Measurements from ENCODE around the gene SLX4. TPM values are rescaled to one million over a fixed set of nuclear protein-coding genes. Genes with fewer than 3 reads are reported as not detected.
"Not testable (repeated sequence)": the region's sequence is repeated elsewhere in the genome, so short reads cannot be mapped to it uniquely, and the experiment has no call there.

Gene SLX4, protein sequence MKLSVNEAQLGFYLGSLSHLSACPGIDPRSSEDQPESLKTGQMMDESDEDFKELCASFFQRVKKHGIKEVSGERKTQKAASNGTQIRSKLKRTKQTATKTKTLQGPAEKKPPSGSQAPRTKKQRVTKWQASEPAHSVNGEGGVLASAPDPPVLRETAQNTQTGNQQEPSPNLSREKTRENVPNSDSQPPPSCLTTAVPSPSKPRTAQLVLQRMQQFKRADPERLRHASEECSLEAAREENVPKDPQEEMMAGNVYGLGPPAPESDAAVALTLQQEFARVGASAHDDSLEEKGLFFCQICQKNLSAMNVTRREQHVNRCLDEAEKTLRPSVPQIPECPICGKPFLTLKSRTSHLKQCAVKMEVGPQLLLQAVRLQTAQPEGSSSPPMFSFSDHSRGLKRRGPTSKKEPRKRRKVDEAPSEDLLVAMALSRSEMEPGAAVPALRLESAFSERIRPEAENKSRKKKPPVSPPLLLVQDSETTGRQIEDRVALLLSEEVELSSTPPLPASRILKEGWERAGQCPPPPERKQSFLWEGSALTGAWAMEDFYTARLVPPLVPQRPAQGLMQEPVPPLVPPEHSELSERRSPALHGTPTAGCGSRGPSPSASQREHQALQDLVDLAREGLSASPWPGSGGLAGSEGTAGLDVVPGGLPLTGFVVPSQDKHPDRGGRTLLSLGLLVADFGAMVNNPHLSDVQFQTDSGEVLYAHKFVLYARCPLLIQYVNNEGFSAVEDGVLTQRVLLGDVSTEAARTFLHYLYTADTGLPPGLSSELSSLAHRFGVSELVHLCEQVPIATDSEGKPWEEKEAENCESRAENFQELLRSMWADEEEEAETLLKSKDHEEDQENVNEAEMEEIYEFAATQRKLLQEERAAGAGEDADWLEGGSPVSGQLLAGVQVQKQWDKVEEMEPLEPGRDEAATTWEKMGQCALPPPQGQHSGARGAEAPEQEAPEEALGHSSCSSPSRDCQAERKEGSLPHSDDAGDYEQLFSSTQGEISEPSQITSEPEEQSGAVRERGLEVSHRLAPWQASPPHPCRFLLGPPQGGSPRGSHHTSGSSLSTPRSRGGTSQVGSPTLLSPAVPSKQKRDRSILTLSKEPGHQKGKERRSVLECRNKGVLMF (N-terminal part only)
- polyA plus RNA-seq (2013) = 2.7 TPM

GRCh38 chr16:3611146-3611975, at the start of gene SLX4:
Gene SLX4 (minus strand): TSS chr16:3611606. CDS start chr16:3608964, 2,642 bp downstream.
- Histone ChIP-seq H3K27me3 (replicated peaks in 2 of 5; ENCODE audit: control insufficient read depth in 4 of 5, insufficient read depth in 5 of 5, low read length in 4 of 5) (no peaks in the 10 kb centered on the region), H3K4me3 (ENCODE audit: control insufficient read depth in 1 of 7, extremely low read depth in 1 of 7, insufficient read depth in 4 of 7, low read depth in 2 of 7, low read length in 6 of 7) (peak within 1 kb of the TSS; percentile 86 to 97 (median 93)), H3K36me3 (ENCODE audit: control insufficient read depth in 4 of 4, insufficient read depth in 4 of 4, low read length in 3 of 4) (peaks cover 0 to 5% (median 3%) of the 10 kb centered on the region in 4 experiments), H3K4me1 (ENCODE audit: control extremely low read depth in 1 of 4, control insufficient read depth in 4 of 4, insufficient read depth in 4 of 4, low read length in 3 of 4) (peaks cover 5 to 35% (median 22%) of the 10 kb centered on the region in 4 experiments), H3K27ac (ENCODE audit: insufficient read depth in 1 of 2, low read depth in 1 of 2, low read length in 2 of 2, poor library complexity in 1 of 2, severe bottlenecking in 2 of 2) (peak within 1 kb of the TSS; percentile 55 to 90), H3K9me3 (ENCODE audit: control extremely low read depth in 1 of 5, control insufficient read depth in 4 of 5, insufficient read depth in 2 of 5, low read depth in 1 of 5, low read length in 4 of 5) (no peaks in the 10 kb centered on the region)
- ChIA-PET POLR2A (interaction anchor here (0.6 to 1.2 kb wide), 4 partner anchors 11 to 76 kb away, joined by 3 to 8 read pairs (median 6); partner anchors contain the start of gene NLRC3), CTCF (interaction anchor here (0.6 to 1.3 kb wide), 6 partner anchors 15 to 84 kb away, joined by 3 to 5 read pairs (median 4); partner anchors contain the start of gene DNASE1)
- DNase-seq = peak; percentile 88 to 95 (median 93)
- WGBS (ENCODE audit: insufficient coverage) = 0% methylated on average over 74 of the region's 86 CpGs

DNA sequence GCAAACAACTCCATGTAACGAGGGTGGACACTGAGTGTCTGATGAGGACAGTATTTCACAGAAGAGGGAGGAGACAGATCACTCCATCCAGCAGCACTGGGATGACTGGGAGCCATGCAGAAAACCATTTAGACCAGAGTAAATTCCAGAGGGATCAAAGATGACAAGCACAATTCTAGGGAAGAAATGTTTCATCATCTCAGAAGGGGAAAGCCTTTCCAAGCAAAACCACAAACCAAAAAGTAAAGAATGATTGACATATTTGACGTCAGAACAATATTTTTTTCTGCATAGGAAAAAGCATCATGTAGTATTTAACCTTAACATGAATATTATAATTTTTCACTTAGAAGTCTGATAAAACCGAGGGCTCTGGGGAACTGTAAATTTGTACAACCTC, 47.8 kb upstream of the SLX4 start:
- CTCF ChIA-PET = no interaction called here
- no peaks in the 10 kb centered on the region for H3K4me1 ChIP-seq (ENCODE audit: control extremely low read depth in 1 of 4, control insufficient read depth in 4 of 4, insufficient read depth in 4 of 4, low read length in 3 of 4)

DNA sequence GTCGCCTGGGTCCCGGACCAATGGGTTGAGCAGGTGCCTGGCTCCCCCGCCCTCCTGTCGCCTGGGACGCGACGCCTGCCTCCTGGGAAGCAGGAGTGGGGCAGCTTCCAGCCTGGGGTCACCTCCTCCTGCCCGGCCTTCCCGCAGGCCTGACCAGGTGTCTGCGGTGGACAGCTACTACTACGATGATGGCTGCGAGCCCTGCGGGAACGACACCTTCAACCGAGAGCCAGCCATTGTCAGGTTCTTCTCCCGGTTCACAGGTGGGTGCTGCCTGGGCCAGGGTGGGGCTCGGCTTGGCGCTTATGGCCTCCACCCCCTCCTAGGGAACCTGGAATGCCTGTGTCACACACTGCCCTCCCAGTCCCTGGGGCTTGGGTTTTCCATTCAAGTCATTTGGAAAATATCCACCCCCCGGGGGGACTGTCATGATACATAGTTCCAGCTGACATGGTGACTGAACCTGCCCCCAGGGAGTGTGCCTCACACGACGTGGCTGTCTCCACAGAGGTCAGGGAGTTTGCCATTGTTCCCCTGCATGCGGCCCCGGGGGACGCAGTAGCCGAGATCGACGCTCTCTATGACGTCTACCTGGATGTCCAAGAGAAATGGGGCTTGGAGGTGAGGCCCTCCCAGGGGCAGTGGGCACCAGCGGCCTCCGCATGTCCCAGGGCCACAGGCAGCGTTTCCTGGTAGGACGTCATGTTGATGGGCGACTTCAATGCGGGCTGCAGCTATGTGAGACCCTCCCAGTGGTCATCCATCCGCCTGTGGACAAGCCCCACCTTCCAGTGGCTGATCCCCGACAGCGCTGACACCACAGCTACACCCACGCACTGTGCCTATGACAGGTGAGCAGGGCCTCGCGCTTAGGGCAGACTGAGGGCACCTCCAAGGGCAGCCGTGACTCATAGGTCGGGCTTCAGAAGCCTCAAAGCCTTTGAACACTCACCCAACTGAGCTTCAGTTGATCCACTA, 45.4 kb upstream of the SLX4 start:
- no peak overlapping the region for H3K27ac ChIP-seq (ENCODE audit: insufficient read depth in 1 of 2, low read depth in 1 of 2, low read length in 2 of 2, poor library complexity in 1 of 2, severe bottlenecking in 2 of 2)
- ChIA-PET POLR2A (no interaction called here), CTCF (interaction anchor here (2.2 kb wide), 1 partner anchor 8 kb away, joined by 6 read pairs; no protein-coding TSS in a partner anchor)
- no peaks in the 10 kb centered on the region for H3K27me3 ChIP-seq (replicated peaks in 2 of 5; ENCODE audit: control insufficient read depth in 4 of 5, insufficient read depth in 5 of 5, low read length in 4 of 5)
- no peaks in the 10 kb centered on the region for H3K9me3 ChIP-seq (ENCODE audit: control extremely low read depth in 1 of 5, control insufficient read depth in 4 of 5, insufficient read depth in 2 of 5, low read depth in 1 of 5, low read length in 4 of 5)
- no peaks in the 10 kb centered on the region for H3K4me1 ChIP-seq (ENCODE audit: control extremely low read depth in 1 of 4, control insufficient read depth in 4 of 4, insufficient read depth in 4 of 4, low read length in 3 of 4)
- 95% methylated on average over 38 of the region's 42 CpGs for WGBS (ENCODE audit: insufficient coverage)
- peaks cover 16 to 72% (median 58%) of the 10 kb centered on the region in 4 experiments for H3K36me3 ChIP-seq (ENCODE audit: control insufficient read depth in 4 of 4, insufficient read depth in 4 of 4, low read length in 3 of 4)
- no peak for DNase-seq
- no peak overlapping the region for H3K4me3 ChIP-seq (ENCODE audit: control insufficient read depth in 1 of 7, extremely low read depth in 1 of 7, insufficient read depth in 4 of 7, low read depth in 2 of 7, low read length in 6 of 7)

More for the DNA sequence above, 47.8 kb upstream of the SLX4 start:
- H3K4me3 ChIP-seq (ENCODE audit: control insufficient read depth in 1 of 7, extremely low read depth in 1 of 7, insufficient read depth in 4 of 7, low read depth in 2 of 7, low read length in 6 of 7) = no peak overlapping the region
- H3K36me3 ChIP-seq (ENCODE audit: control insufficient read depth in 4 of 4, insufficient read depth in 4 of 4, low read length in 3 of 4) = peaks cover 16 to 81% (median 69%) of the 10 kb centered on the region in 4 experiments
- POLR2A ChIA-PET = no interaction called here
- H3K27ac ChIP-seq (ENCODE audit: insufficient read depth in 1 of 2, low read depth in 1 of 2, low read length in 2 of 2, poor library complexity in 1 of 2, severe bottlenecking in 2 of 2) = peak overlapping the region in 1 of 2 experiments; percentile 43
- no peaks in the 10 kb centered on the region for H3K9me3 ChIP-seq (ENCODE audit: control extremely low read depth in 1 of 5, control insufficient read depth in 4 of 5, insufficient read depth in 2 of 5, low read depth in 1 of 5, low read length in 4 of 5)
- 100% methylated on average over 1 of the region's 3 CpGs for WGBS (ENCODE audit: insufficient coverage)
- no peaks in the 10 kb centered on the region for H3K27me3 ChIP-seq (replicated peaks in 2 of 5; ENCODE audit: control insufficient read depth in 4 of 5, insufficient read depth in 5 of 5, low read length in 4 of 5)
- DNase-seq = no peak

DNA sequence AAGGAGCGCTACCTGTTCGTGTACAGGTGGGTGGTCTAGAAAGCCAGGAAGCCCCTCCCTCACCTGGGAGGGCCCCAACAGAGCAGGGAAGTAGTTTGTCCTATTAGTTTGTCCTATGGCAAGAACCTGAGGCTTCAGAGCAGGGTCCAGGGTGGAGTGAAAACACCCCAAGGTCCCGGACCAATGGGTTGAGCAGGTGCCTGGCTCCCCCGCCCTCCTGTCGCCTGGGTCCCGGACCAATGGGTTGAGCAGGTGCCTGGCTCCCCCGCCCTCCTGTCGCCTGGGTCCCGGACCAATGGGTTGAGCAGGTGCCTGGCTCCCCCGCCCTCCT, 44.7 kb upstream of the SLX4 start:
- POLR2A ChIA-PET; H3K27ac ChIP-seq (ENCODE audit: insufficient read depth in 1 of 2, low read depth in 1 of 2, low read length in 2 of 2, poor library complexity in 1 of 2, severe bottlenecking in 2 of 2); H3K27me3 ChIP-seq (replicated peaks in 2 of 5; ENCODE audit: control insufficient read depth in 4 of 5, insufficient read depth in 5 of 5, low read length in 4 of 5); H3K4me1 ChIP-seq (ENCODE audit: control extremely low read depth in 1 of 4, control insufficient read depth in 4 of 4, insufficient read depth in 4 of 4, low read length in 3 of 4); H3K4me3 ChIP-seq (ENCODE audit: control insufficient read depth in 1 of 7, extremely low read depth in 1 of 7, insufficient read depth in 4 of 7, low read depth in 2 of 7, low read length in 6 of 7); DNase-seq; H3K9me3 ChIP-seq (ENCODE audit: control extremely low read depth in 1 of 5, control insufficient read depth in 4 of 5, insufficient read depth in 2 of 5, low read depth in 1 of 5, low read length in 4 of 5): not testable (repeated sequence)
- 100% methylated on average over 2 of the region's 10 CpGs for WGBS (ENCODE audit: insufficient coverage)
- CTCF ChIA-PET = interaction anchor here (1.2 to 2.2 kb wide), 3 partner anchors 9 to 130 kb away, joined by 4 to 6 read pairs (median 5); no protein-coding TSS in a partner anchor
- peaks cover 13 to 71% (median 56%) of the 10 kb centered on the region in 4 experiments for H3K36me3 ChIP-seq (ENCODE audit: control insufficient read depth in 4 of 4, insufficient read depth in 4 of 4, low read length in 3 of 4)

GRCh38 chr16:3655396-3656159, 44.2 kb upstream of the SLX4 start:
- no peaks in the 10 kb centered on the region for H3K27me3 ChIP-seq (replicated peaks in 2 of 5; ENCODE audit: control insufficient read depth in 4 of 5, insufficient read depth in 5 of 5, low read length in 4 of 5)
- H3K36me3 ChIP-seq (ENCODE audit: control insufficient read depth in 4 of 4, insufficient read depth in 4 of 4, low read length in 3 of 4) = peaks cover 15 to 74% (median 58%) of the 10 kb centered on the region in 4 experiments
- ChIA-PET POLR2A (no interaction called here), CTCF (interaction anchor here (1.2 to 2.2 kb wide), 3 partner anchors 10 to 129 kb away, joined by 4 to 6 read pairs (median 5); no protein-coding TSS in a partner anchor)
- no peak overlapping the region for H3K27ac ChIP-seq (ENCODE audit: insufficient read depth in 1 of 2, low read depth in 1 of 2, low read length in 2 of 2, poor library complexity in 1 of 2, severe bottlenecking in 2 of 2)
- no peaks in the 10 kb centered on the region for H3K9me3 ChIP-seq (ENCODE audit: control extremely low read depth in 1 of 5, control insufficient read depth in 4 of 5, insufficient read depth in 2 of 5, low read depth in 1 of 5, low read length in 4 of 5)
- no peaks in the 10 kb centered on the region for H3K4me1 ChIP-seq (ENCODE audit: control extremely low read depth in 1 of 4, control insufficient read depth in 4 of 4, insufficient read depth in 4 of 4, low read length in 3 of 4)
- WGBS (ENCODE audit: insufficient coverage) = 97% methylated on average over 18 of the region's 21 CpGs
- no peak for DNase-seq
- H3K4me3 ChIP-seq (ENCODE audit: control insufficient read depth in 1 of 7, extremely low read depth in 1 of 7, insufficient read depth in 4 of 7, low read depth in 2 of 7, low read length in 6 of 7) = no peak overlapping the region
